ENCODE measurements around the gene GAPDH.
"Not testable (repeated sequence)": the region's sequence is repeated elsewhere in the genome, so short reads cannot be mapped to it uniquely, and the experiment has no call there.

The GAPDH gene

DNA sequence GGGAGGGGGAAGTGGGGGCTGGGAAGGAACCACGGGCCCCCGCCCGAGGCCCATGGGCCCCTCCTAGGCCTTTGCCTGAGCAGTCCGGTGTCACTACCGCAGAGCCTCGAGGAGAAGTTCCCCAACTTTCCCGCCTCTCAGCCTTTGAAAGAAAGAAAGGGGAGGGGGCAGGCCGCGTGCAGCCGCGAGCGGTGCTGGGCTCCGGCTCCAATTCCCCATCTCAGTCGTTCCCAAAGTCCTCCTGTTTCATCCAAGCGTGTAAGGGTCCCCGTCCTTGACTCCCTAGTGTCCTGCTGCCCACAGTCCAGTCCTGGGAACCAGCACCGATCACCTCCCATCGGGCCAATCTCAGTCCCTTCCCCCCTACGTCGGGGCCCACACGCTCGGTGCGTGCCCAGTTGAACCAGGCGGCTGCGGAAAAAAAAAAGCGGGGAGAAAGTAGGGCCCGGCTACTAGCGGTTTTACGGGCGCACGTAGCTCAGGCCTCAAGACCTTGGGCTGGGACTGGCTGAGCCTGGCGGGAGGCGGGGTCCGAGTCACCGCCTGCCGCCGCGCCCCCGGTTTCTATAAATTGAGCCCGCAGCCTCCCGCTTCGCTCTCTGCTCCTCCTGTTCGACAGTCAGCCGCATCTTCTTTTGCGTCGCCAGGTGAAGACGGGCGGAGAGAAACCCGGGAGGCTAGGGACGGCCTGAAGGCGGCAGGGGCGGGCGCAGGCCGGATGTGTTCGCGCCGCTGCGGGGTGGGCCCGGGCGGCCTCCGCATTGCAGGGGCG, at the start of gene GAPDH:
TSS of gene GAPDH (plus strand) at position 595 of the 772 bp plus-strand sequence. CDS start 316 bp downstream, outside the sequence.
- Histone ChIP-seq H3K9me3 (ENCODE audit: insufficient read depth, low read length) (no peaks in the 10 kb centered on the region), H3K4me1 (ENCODE audit: insufficient read depth, insufficient read length) (peaks cover 32% of the 10 kb centered on the region), H3K27me3 (ENCODE audit: insufficient read depth, insufficient read length) (no peaks in the 10 kb centered on the region), H3K4me3 (ENCODE audit: insufficient read length, low read depth) (peak within 1 kb of the TSS; percentile 99), H3K36me3 (ENCODE audit: insufficient read depth, insufficient read length, low read length) (peaks cover 81% of the 10 kb centered on the region), H3K9ac (ENCODE audit: insufficient read length, low read depth) (peak within 1 kb of the TSS; percentile 100)
- peak; percentile 100 for DNase-seq (ENCODE audit: low read depth, low spot score)
- TF ChIP-seq SUZ12 (IDR thresholded peaks at IDR 0.05; ENCODE audit: extremely low read depth, insufficient read depth, insufficient read length) (no peak), ZNF274 (IDR thresholded peaks at IDR 0.05; ENCODE audit: low read depth, low read length) (no peak), YY1 (IDR thresholded peaks at IDR 0.05; ENCODE audit: insufficient read depth, insufficient read length) (no peak)

DNA sequence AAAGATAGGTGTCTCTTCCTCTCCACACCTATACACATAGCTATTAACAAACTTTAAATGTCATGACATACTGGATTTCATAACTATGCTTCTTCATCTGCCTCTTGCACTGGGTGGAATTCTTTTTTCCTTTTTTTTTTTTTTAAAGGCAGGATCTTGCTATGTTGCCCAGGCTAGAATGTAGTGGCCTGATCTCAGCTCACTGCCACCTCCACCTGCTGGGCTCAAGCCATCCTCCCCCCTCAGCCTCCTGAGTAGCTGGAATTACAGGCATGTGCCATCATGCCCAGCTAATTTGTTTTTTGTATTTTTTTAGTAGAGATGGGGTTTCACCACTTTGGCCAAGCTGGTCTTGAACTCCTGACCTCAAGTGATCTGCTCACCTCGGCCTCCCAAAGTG, 46.1 kb upstream of the GAPDH start:
- H3K4me1 ChIP-seq (ENCODE audit: insufficient read depth, insufficient read length): peaks cover 3% of the 10 kb centered on the region
- H3K36me3 ChIP-seq (ENCODE audit: insufficient read depth, insufficient read length, low read length): peaks cover 26% of the 10 kb centered on the region
- TF ChIP-seq YY1 (IDR thresholded peaks at IDR 0.05; ENCODE audit: insufficient read depth, insufficient read length) (no peak), SUZ12 (IDR thresholded peaks at IDR 0.05; ENCODE audit: extremely low read depth, insufficient read depth, insufficient read length) (no peak), ZNF274 (IDR thresholded peaks at IDR 0.05; ENCODE audit: low read depth, low read length) (no peak)
- H3K9me3 ChIP-seq (ENCODE audit: insufficient read depth, low read length): no peaks in the 10 kb centered on the region
- H3K27me3 ChIP-seq (ENCODE audit: insufficient read depth, insufficient read length): no peaks in the 10 kb centered on the region
- H3K9ac ChIP-seq (ENCODE audit: insufficient read length, low read depth): no peak overlapping the region
- DNase-seq (ENCODE audit: low read depth, low spot score): no peak
- no peak overlapping the region for H3K4me3 ChIP-seq (ENCODE audit: insufficient read length, low read depth)

DNA sequence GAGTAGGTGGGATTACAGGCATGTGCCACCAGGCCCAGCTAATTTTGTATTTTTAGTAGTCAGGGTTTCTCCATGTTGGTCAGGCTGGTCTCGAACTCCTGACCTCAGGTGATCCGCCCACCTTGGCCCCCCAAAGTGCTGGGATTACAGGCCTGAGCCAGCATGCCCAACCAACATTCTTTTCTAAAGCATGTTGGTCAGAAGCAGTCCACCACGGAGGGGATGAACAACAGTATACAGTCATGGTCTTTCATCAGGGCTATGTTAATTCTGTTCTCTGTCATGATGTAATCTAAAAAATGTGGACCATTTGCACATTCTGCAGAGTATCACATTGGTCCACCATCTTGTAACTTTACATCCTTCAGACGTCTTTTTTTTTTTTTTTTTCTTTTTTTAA, 44.9 kb upstream of the GAPDH start:
- Histone ChIP-seq H3K27me3 (ENCODE audit: insufficient read depth, insufficient read length) (no peaks in the 10 kb centered on the region), H3K9ac (ENCODE audit: insufficient read length, low read depth) (no peak overlapping the region), H3K9me3 (ENCODE audit: insufficient read depth, low read length) (no peaks in the 10 kb centered on the region), H3K4me1 (ENCODE audit: insufficient read depth, insufficient read length) (peaks cover 3% of the 10 kb centered on the region), H3K4me3 (ENCODE audit: insufficient read length, low read depth) (no peak overlapping the region), H3K36me3 (ENCODE audit: insufficient read depth, insufficient read length, low read length) (peaks cover 26% of the 10 kb centered on the region)
- no peak for DNase-seq (ENCODE audit: low read depth, low spot score)
- TF ChIP-seq SUZ12 (IDR thresholded peaks at IDR 0.05; ENCODE audit: extremely low read depth, insufficient read depth, insufficient read length): no peak
- TF ChIP-seq YY1 (IDR thresholded peaks at IDR 0.05; ENCODE audit: insufficient read depth, insufficient read length): no peak

DNA sequence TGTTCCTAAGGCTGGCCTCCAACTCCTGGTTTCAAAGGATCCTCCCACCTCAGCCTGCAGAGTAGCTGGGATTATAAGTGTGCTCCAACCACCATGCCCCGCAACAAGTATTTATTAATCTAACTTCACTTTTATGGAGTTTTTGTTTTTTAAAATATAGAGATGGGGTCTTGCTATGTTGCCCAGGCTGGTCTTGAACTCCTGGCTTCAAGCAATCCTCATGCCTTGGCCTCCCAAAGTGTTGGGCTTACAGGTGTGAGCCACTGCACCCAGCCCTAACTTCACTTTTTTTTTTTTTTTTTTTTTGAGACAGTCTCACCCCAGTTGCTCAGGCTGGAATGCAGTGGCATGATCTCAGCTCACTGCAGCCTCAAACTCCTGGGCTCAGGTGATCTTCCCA, 43.6 kb upstream of the GAPDH start:
- H3K27me3 ChIP-seq (ENCODE audit: insufficient read depth, insufficient read length); H3K9ac ChIP-seq (ENCODE audit: insufficient read length, low read depth); H3K4me1 ChIP-seq (ENCODE audit: insufficient read depth, insufficient read length); H3K9me3 ChIP-seq (ENCODE audit: insufficient read depth, low read length); DNase-seq (ENCODE audit: low read depth, low spot score); H3K4me3 ChIP-seq (ENCODE audit: insufficient read length, low read depth): not testable (repeated sequence)
- peaks cover 35% of the 10 kb centered on the region for H3K36me3 ChIP-seq (ENCODE audit: insufficient read depth, insufficient read length, low read length)

DNA sequence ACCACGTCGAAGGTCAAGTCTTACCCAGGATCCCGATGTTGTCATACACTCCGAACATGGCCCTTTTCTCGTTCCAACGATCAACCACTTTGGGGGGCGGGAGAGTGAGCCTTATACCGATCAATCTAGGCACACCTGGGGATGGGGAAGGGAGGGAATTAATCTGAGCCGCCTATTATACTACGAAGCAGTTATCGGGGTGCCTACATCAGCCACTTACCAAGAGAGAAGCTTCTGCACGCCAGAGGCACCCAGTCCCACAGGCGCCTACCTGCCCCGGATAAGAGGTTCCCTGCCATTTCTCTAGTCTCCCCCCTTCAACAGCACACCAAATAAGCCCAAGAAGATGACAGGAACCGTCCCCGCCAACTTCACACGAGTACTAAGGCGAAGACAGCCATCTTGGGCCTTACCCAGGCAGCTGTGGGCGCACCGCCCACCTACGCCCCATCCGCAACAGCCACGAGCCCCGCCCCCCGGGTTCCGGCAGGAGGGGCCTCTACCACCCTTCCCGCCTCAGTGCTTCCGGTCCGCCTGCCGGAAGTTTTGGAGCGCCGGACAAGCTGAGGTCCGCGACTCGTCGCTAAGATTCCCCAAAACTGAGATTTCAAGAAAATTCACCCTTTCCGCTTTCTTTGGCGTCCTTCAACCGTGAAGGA, 41.4 kb upstream of the GAPDH start, which contains the start of gene MRPL51:
TSS of gene MRPL51 (minus strand) at position 425 of the 659 bp plus-strand sequence. CDS start at position 299, 126 bp downstream.
- TF ChIP-seq YY1 (IDR thresholded peaks at IDR 0.05; ENCODE audit: insufficient read depth, insufficient read length) (peak; percentile 81), ZNF274 (IDR thresholded peaks at IDR 0.05; ENCODE audit: low read depth, low read length) (no peak)
- peak; percentile 100 for DNase-seq (ENCODE audit: low read depth, low spot score)
- Histone ChIP-seq H3K9me3 (ENCODE audit: insufficient read depth, low read length) (no peaks in the 10 kb centered on the region), H3K4me3 (ENCODE audit: insufficient read length, low read depth) (peak within 1 kb of the TSS; percentile 98), H3K4me1 (ENCODE audit: insufficient read depth, insufficient read length) (peaks cover 3% of the 10 kb centered on the region), H3K9ac (ENCODE audit: insufficient read length, low read depth) (peak within 1 kb of the TSS; percentile 97), H3K36me3 (ENCODE audit: insufficient read depth, insufficient read length, low read length) (peaks cover 55% of the 10 kb centered on the region), H3K27me3 (ENCODE audit: insufficient read depth, insufficient read length) (no peaks in the 10 kb centered on the region)

DNA sequence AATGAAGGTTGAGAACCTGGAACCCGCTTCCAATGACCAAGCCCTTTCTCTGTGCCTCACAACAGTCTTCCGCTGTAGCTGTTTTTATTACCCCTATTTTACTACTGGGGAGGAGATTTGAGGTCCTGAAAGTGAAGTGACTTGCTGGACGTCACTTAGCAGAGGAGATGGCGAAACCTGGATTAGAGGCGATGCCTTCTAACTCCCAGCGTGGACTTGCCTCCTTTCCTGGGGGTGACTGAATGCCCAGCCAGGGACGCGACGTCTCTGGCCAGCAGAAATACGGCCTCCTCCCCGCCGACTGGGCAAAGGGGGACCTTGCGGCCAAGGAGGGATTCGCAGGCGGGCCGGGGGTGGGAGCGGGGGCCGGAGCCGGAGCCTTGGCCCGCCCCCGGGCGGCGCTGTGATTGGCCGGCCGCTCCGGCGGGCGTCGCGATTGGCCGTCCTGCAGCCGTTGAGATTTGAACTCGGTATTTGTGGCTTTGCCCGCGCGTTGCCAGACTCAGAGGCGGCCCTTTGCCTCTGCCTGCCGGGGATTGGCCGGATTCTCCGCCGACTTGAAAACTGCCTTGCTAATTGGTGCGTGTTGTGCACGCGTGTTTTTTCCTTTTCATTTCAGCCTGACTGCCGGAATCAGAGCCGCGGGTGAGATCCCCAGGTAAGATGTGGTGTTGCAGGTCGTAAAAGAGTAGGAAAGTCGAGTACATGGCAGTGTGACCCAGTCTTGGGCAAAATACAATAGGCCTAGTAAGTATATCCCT, 40.6 kb upstream of the GAPDH start, which contains the start of gene NCAPD2:
TSS of gene NCAPD2 (plus strand) at position 606 of the 761 bp plus-strand sequence. CDS start 997 bp downstream, outside the sequence.
- TF ChIP-seq ZNF274 (IDR thresholded peaks at IDR 0.05; ENCODE audit: low read depth, low read length): no peak
- Histone ChIP-seq H3K36me3 (ENCODE audit: insufficient read depth, insufficient read length, low read length) (peaks cover 62% of the 10 kb centered on the region), H3K27me3 (ENCODE audit: insufficient read depth, insufficient read length) (no peaks in the 10 kb centered on the region), H3K9me3 (ENCODE audit: insufficient read depth, low read length) (no peaks in the 10 kb centered on the region), H3K4me3 (ENCODE audit: insufficient read length, low read depth) (peak within 1 kb of the TSS; percentile 98), H3K9ac (ENCODE audit: insufficient read length, low read depth) (peak within 1 kb of the TSS; percentile 97), H3K4me1 (ENCODE audit: insufficient read depth, insufficient read length) (peaks cover 3% of the 10 kb centered on the region)
- peak; percentile 100 for DNase-seq (ENCODE audit: low read depth, low spot score)

DNA sequence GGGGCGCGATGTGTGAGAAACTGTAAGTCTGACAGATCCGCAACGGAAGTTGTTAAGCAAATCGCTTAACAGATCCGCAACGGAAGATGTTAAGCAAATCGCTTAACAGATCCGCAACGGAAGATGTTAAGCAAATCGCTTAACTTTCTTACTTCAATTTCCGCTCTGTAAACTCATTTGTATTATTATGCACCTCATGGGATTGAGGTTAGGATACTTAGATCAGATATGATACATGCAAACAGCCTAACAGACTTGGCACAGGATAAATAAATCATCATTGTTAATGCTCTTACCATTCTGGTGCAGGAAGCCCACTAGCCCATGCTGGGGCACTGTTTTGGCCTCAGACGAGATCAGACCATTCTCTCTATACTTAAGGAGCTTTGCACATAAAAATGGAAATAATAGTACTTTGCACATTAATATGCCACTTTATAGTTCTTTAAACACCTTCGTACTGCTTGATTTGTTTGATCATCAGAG, 40.0 kb upstream of the GAPDH start:
- Histone ChIP-seq H3K4me3 (ENCODE audit: insufficient read length, low read depth) (peak overlapping the region; percentile 98), H3K9me3 (ENCODE audit: insufficient read depth, low read length) (no peaks in the 10 kb centered on the region), H3K27me3 (ENCODE audit: insufficient read depth, insufficient read length) (no peaks in the 10 kb centered on the region), H3K9ac (ENCODE audit: insufficient read length, low read depth) (peak overlapping the region; percentile 71), H3K4me1 (ENCODE audit: insufficient read depth, insufficient read length) (no peaks in the 10 kb centered on the region), H3K36me3 (ENCODE audit: insufficient read depth, insufficient read length, low read length) (peaks cover 69% of the 10 kb centered on the region)
- DNase-seq (ENCODE audit: low read depth, low spot score): no peak
- TF ChIP-seq ZNF274 (IDR thresholded peaks at IDR 0.05; ENCODE audit: low read depth, low read length): no peak
- TF ChIP-seq SUZ12 (IDR thresholded peaks at IDR 0.05; ENCODE audit: extremely low read depth, insufficient read depth, insufficient read length): no peak
- no peak for TF ChIP-seq YY1 (IDR thresholded peaks at IDR 0.05; ENCODE audit: insufficient read depth, insufficient read length)

Data from NT2/D1 (cell line).